ENCODE measurements around the gene CAPZB.

The CAPZB gene

GRCh38 chr1:19426294-19427086, 58.8 kb downstream of the CAPZB start:
- DNase-seq = no peak

DNA sequence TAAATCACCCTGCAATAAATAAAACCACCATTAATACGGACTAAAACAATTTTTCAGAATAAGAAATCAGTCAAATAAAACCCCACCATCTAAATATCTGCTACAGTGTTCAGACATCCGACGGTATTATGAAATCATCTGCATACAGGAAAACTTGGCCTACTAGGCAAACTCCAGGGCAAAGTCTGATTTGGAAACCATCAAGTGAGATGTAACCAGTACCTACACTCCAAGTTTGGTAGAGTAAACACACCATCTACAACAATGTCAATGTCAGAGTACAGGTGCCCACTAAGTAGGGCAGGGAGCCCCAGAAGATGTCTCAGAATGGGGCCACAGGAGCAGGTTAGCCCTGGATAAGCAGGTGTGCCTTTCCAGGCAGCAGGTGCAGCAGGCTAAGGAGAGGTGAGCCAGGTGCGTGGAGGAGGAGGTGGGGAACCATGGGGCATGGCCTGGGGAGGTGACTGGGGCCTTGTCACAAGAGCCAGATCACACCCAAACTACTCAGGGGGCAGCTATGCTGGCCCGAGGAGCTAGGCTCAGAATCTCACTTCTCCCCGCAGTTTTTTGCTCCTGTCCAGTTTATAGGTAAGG, 59.6 kb downstream of the CAPZB start:
- no peak for DNase-seq

- DNase-seq = no peak
These were observed 60.4 kb downstream of the CAPZB start for GRCh38 chr1:19424651-19425570.

DNA sequence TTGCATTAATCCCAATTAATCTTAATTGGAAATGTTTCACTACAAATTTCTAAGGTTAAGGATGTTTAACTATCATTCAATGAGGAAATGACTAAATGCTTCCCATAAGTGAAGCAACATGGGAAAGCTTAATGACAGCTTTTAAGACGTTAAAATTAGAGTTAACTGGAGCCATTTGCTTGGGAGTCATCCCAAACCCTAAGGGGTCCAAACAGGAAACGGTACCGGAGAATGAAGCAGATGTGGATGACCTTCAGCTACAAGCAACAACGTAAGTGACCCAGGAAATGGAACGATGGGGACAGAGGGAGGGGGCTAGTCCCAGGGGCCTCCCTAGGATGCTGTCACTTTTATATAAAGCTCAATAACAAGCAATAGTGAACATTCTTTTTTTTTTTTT, 62.2 kb downstream of the CAPZB start:
- DNase-seq = no peak

DNA sequence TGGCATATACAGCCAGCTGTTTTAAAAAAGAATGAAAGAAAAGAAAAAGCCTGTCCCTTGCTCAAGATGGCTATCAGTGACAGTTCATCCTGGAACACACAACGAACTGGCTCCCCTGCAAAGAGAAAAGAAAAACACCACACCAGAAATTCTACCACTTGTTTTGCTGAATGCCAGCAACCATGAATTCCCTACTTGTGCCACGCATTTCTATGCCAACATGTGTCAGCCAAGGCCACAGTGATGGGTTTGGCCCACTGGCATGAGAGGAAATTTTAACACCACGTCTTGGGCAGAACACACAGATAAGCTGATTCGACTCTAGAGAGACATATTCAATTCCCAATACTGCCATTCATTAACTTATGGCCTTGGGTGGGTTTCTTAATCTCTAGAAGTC, 64.0 kb downstream of the CAPZB start:
- DNase-seq = no peak

DNA sequence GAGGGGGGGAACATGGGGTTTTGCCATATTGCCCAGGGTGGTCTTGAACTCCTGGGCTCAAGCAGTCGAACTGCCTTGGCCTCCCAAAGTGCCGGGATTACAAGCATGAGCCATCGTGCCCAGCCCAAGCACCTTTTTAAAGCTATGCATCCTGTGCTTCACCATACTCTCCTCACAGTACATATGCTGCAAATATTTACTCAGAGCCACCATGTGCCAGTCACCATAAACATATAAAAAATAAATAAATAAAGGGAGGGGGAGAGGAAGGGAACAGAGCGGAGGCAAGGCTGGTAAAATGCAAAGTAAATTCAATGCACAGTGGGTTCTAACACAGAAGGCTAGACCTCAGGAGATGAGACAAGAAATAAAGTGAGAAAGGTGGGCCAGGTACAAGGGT, 64.7 kb downstream of the CAPZB start:
- DNase-seq = no peak

GRCh38 chr1:19419691-19420090, 65.6 kb downstream of the CAPZB start:
- DNase-seq = no peak

DNA sequence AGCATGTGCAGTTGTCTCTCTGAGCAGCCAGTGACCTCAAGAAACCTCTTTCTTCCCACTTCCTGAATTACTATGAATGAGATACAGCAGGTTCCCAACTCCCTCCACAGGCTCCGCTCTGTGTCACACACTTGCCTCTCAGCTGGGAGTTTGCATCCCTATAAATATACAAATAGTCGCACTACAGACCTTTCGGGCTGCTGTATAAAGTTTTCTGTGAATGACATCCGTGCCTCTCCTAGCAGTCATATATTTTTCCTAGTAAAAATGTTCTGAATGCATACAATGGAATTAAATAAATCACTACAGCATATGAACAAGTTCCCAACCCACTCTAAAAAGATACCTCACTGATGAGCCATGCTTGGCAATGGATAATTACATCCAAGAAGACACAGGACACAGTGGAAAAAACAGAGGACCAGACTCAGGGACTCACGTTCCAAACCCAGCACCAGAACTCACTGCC, 66.8 kb downstream of the CAPZB start:
- DNase-seq = no peak

GRCh38 chr1:19416921-19417470, 68.3 kb downstream of the CAPZB start:
- no peak for DNase-seq

DNA sequence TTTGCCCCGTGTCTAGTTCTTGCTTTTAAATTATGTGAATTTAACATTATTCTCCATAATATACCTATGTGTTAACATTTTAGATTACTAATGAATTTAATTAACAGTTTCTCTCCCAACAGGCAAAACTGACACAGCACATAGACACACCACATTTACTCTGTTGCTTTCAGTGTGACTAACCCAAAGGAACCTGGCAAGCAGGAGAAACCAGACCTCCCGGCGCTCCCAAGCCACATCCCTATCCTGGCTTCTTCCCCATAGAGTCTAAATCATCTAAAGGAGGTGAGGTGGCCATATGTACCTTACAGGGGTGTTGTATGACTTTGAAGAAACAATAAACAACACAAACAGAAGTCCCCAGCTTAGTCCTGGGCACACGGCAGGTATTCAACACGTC, 69.2 kb downstream of the CAPZB start:
- DNase-seq = no peak

DNA sequence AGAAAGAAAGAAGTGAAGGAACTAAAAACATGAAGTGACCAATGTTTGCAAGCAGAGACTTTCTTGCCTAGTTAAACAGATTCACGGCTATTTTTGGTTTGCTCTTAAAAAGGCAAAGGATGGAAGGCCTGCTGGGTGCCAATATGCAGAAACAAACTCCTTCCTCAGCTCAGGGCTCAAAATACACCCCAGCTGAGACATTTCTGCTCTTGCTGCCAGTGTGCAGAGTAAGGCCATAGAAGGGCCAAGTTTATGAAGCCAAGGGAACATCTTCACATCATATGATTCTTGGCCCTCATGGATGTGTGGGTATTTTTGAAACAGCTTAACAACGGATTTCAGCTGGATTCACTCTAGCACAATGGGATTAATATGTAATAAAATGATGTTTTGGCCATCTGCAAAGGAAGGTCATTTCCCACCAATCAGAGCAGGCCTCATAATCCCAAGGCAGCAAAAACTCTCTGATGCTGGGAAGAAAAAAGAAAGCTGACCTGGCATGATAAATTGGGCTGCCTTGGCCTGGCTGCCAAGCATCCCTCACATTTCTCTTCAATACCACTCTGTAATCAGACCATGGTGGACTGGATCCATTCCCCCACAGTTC, 70.7 kb downstream of the CAPZB start:
- no peak for DNase-seq

GRCh38 chr1:19413999-19414398, 71.3 kb downstream of the CAPZB start:
- no peak for DNase-seq

DNA sequence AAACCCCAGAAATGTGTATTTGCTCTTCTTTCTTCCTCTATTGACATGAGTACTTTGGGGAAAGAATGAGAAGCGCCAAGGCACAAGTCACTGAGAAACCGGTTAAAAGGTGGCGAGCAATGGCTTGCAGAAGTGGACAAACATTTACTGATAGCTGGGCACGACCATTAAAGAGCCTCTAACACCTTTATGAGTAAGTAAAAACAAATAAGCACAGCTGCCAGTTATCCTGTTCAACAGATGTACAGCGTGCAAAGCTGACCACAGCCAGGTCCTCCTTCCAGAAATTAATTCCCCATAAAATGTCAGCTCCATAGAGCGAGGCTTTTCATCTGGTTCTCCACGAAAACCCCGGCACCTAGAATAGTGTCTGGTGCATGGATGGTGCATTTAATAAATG, 72.7 kb downstream of the CAPZB start:
- no peak for DNase-seq

DNA sequence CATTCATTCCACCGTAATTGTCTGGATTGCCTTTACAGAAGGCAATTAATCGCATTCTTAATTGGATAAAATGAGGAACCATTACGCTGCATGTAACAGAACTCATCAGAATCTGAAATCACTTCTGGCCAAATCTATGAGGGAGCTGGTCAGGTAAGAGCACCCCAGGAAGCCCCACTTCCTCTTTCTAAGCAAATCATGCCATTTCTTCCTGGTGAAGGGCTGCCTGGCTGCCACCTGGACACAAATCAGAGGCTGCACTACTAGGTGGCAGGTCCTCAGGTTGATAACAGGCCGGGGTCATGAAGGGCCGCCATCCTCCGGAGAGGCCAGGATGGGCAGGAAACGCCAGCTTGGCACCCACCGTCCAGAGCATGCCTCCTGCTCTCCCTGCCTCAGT, 73.7 kb downstream of the CAPZB start:
- no peak for DNase-seq

- DNase-seq = no peak
These were observed 74.9 kb downstream of the CAPZB start for GRCh38 chr1:19410393-19410792.

GRCh38 chr1:19409477-19410341, 75.6 kb downstream of the CAPZB start:
- no peak for DNase-seq

DNA sequence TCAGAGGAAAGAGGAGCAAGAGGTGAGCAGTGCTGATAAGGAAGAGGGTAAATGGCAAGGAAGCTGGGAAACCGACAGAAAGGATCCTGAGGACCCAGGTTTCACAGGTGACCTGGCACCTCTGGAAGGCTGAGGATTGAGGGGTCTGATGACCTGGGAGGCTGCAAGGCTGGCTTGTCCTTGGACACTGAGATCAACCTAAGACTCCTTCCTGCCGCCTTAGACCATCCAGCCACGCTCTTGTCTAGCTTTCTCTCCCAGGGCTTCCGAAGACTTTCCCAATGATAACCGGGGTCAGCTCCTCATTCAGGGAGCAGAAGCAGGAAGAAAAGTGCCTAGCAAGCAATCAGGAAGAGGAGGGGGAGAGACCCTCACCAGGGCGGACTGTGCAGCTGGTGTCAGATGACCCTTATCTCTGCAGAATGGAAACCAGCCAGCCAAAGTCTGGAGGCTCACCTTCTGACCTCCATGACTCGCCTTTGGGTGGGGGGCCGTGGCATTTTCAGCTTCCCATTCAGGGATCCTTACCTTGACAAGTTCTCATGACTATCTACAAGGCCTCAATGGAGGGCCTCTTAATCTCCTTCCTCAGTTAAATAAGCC, 77.7 kb downstream of the CAPZB start:
- DNase-seq = no peak

DNA sequence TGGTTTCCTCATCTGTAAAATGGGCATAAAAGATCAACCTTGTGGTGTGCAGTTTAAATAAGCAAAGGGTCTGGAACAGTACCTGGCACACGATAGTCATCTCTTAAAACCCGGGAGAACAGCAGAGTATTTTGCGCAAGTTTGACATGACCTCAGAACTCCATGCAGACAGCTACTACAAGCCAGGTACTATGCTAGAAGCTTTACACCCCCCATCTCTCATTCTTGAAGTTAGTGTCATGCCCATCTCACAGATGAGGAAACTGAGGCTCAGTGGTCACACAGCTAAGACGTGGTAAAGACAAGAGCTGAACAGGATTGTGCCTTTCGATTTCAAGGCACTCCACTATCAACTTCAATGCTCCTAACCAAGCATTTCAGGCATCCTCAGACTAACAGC, 78.7 kb downstream of the CAPZB start:
- DNase-seq = no peak

GRCh38 chr1:19405761-19406487, 79.4 kb downstream of the CAPZB start:
- DNase-seq = no peak

GRCh38 chr1:19405195-19405760, 80.1 kb downstream of the CAPZB start:
- DNase-seq = no peak
